Activated naive CD8-positive, alpha-beta T cell treated with anti-CD3 and anti-CD28 coated beads for 36 hours (primary cell): ENCODE measurements around the gene POMGNT2. TPM values are rescaled to one million over a fixed set of nuclear protein-coding genes. Genes with fewer than 3 reads are reported as not detected.
"Not testable (repeated sequence)": the region's sequence is repeated elsewhere in the genome, so short reads cannot be mapped to it uniquely, and the experiment has no call there.

Experiments used
- DNase-seq: peaks from one replicate; pipeline ENCODE4 v3.0.0; 2021
- H3K27ac Mint-ChIP-seq: one replicate; pipeline ENCODE4 v1.8.0; 2022; ENCODE audit warnings: mild to moderate bottlenecking, moderate library complexity, mixed read lengths
- H3K27me3 Mint-ChIP-seq: one replicate; pipeline ENCODE4 v1.8.0; 2022; ENCODE audit warnings: mild to moderate bottlenecking, mixed read lengths
- H3K36me3 Mint-ChIP-seq: one replicate; pipeline ENCODE4 v1.8.0; 2021; ENCODE audit warnings: mild to moderate bottlenecking, mixed read lengths
- H3K4me1 Mint-ChIP-seq: one replicate; pipeline ENCODE4 v1.8.0; 2021; ENCODE audit warnings: mixed read lengths
- H3K4me3 Mint-ChIP-seq: one replicate; pipeline ENCODE4 v1.8.0; 2022; ENCODE audit warnings: mild to moderate bottlenecking, moderate library complexity, mixed read lengths
- H3K9me3 Mint-ChIP-seq: one replicate; pipeline ENCODE4 v1.8.0; 2022; ENCODE audit warnings: mixed read lengths
- total RNA-seq, 2 experiments: library from RNA; stranded (reverse); gene quantifications; one replicate each; pipeline ENCODE4 v1.2.3, GENCODE V29; 2021

The POMGNT2 gene
- total RNA-seq, 2 experiments from 2014 or later: 12.1 to 13.3 TPM

DNA sequence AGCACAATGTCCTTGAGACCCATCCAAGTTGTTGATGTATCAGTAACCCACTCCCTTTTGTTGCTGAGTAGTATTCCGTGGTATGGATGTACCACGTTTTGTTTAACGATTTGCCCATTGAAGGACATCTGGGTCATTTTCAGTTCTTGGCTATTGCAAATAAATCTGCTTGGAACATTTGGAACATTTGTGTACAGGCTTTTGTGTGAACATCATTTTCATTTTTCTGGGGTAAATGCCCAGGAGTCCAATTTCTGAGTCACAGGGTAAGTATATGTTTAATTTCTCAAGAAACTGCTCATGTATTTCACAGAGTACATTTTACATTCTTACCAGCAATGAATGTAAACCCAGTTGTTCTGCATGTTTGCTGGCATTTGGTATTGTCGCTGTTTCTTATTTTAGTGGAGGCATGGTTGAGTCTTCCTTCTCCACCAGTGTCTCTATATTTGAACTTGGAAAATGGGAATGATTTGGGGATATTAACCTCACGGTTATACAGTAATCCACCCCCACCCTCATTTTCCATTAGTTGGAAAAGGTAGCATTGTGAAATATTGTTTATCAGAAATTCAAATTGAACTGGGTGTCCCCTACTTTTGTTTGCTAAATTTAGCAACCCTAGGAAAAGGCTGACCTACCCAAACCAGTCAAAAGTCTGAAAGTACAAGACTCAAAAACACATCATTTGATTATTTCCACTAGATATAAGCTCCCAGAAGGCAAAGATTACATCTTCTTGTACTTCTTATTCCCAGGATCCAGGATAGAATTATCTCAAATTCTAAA lies 30.8 kb downstream of the POMGNT2 start:
- Mint-ChIP-seq H3K27ac (no peak overlapping the region), H3K4me3 (no peak overlapping the region), H3K36me3 (peaks cover 20% of the 10 kb centered on the region), H3K27me3 (no peaks in the 10 kb centered on the region), H3K4me1 (no peaks in the 10 kb centered on the region), H3K9me3 (no peaks in the 10 kb centered on the region)
- no peak for DNase-seq

DNA sequence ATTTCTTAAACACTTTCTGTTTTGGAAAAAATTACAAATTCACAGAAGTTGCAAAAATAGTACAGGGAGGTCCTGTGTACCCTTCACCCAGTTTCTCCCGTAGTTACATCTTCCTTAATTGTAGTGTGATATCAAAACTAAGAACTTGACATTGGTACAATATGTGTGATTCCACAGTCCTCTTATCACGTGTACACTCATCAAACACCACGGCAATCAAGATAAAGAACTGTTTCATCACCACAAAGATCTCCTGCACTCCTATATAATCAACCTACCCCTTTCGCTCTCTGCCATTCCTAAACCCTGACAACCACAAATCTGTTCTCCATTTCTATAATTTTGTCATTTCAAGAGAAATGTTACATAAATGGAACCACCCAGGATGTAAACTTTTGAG lies 31.4 kb downstream of the POMGNT2 start:
- H3K27ac Mint-ChIP-seq: no peak overlapping the region

GRCh38 chr3:43073836-43074220 lies 32.1 kb downstream of the POMGNT2 start:
- Mint-ChIP-seq H3K4me1 (no peaks in the 10 kb centered on the region), H3K27me3 (no peaks in the 10 kb centered on the region), H3K4me3 (no peak overlapping the region), H3K27ac (no peak overlapping the region), H3K36me3 (peaks cover 14% of the 10 kb centered on the region), H3K9me3 (no peaks in the 10 kb centered on the region)
- no peak for DNase-seq

More for the DNA sequence above, 31.4 kb downstream of the POMGNT2 start:
- Mint-ChIP-seq H3K4me3 (no peak overlapping the region), H3K36me3 (peaks cover 16% of the 10 kb centered on the region), H3K4me1 (no peaks in the 10 kb centered on the region), H3K27me3 (no peaks in the 10 kb centered on the region), H3K9me3 (no peaks in the 10 kb centered on the region)
- no peak for DNase-seq

DNA sequence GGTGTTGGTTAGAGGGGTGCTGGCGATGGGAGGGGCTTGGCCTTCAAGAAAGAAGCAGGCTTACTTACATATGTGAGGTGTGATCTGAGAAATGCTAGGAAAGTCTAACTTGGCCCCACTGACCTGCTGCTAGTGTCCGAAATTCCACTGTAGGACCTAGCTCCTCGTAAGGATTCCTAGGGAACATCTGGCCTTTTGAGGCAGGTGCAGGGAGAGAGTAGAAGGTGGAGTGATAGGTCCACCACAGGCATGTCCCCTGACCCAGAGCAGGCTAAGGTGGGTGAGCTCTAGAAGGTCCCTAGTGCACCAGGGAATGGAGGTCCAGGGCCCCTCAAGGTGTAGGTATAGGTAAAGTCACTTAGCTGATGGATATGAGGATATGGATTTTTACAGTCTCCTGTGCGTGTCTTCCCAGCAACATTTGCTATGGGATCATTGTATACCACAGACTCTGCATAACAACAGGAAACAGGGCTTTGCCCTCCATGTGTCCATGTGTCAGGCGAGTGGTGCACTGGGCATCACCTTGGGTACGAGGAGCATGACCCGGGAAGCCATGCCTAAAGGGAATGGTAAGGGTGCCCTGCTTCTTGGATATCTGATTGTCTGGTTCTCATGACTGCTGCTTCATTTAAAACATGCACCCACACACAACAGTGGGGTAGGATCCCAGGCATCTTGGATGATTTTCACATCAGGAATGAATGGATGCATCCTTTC lies 32.6 kb downstream of the POMGNT2 start:
- DNase-seq: no peak
- Mint-ChIP-seq H3K36me3 (peaks cover 9% of the 10 kb centered on the region), H3K4me1 (no peaks in the 10 kb centered on the region), H3K27me3 (no peaks in the 10 kb centered on the region), H3K4me3 (no peak overlapping the region), H3K27ac (no peak overlapping the region), H3K9me3 (no peaks in the 10 kb centered on the region)

DNA sequence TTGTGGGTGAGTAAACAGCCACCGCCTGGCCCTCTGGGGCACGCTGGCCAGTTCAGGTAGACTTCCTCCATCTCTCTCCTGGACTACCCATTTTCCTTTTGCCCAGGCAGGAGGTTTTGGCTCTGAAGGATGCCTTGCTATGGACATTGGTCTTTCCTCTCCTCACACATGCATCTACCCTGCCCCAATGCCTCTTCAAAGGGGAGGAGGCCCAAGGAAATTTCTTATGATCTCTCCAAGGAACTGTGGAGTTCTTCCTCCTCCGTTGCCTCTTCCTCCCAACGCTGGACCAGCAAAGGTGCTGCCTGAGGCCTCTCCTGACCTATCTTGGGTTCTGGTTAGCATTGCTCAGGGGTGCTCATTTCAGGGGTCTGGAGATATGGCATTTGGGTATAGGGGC lies 33.5 kb downstream of the POMGNT2 start:
- no peak overlapping the region for H3K27ac Mint-ChIP-seq
- no peak for DNase-seq

DNA sequence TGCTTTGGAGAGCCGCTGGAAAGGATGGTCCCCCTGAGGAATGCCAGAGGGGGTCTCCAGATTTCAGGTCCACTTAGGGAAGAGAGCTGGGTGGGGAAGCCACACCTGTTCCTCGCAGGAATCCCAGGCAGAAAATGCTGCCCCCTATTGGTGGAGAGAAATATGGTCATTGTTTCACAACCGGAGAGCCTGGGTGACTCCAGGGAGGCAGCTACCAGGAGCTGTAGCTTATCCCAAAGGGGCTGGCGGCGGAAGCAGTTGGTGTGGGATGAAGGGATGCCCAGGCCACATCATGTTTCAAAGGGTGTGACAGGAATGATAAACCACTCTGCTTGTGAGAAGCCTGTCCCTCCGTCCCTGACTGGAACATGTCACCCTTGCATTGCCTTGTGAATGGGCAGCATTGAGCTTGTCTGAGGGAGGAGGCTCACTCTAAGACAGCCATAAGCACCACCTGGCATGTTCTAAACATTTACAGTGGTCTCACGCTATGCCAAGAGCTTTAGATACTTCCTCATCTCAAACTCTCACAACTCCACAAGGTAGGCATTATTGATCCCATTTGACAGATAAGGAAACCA lies 34.5 kb downstream of the POMGNT2 start:
- H3K27me3 Mint-ChIP-seq: no peaks in the 10 kb centered on the region
- no peaks in the 10 kb centered on the region for H3K36me3 Mint-ChIP-seq
- H3K4me3 Mint-ChIP-seq: no peak overlapping the region
- H3K27ac Mint-ChIP-seq: no peak overlapping the region
- H3K9me3 Mint-ChIP-seq: no peaks in the 10 kb centered on the region
- no peaks in the 10 kb centered on the region for H3K4me1 Mint-ChIP-seq
- no peak for DNase-seq

More for the DNA sequence above, 33.5 kb downstream of the POMGNT2 start:
- Mint-ChIP-seq H3K9me3 (no peaks in the 10 kb centered on the region), H3K4me1 (no peaks in the 10 kb centered on the region), H3K4me3 (no peak overlapping the region), H3K36me3 (no peaks in the 10 kb centered on the region), H3K27me3 (no peaks in the 10 kb centered on the region)

DNA sequence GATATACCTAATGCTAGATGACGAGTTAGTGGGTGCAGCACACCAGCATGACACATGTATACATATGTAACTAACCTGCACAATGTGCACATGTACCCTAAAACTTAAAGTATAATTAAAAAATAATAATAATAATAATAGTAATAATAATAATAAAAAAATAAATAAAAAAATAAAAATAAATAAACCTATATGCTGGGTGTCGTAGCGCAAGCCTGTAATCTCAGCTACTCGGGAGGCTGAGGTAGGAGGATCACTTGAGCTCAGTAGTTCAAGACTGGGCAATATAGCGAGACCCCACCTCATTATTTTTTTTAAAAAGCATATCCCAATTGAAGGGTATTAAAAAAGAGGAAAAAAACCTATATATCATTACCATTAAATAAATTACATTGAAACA lies 35.2 kb downstream of the POMGNT2 start:
- not testable (repeated sequence) for H3K36me3 Mint-ChIP-seq, H3K4me3 Mint-ChIP-seq

GRCh38 chr3:43063114-43063513 lies 42.8 kb downstream of the POMGNT2 start:
- no peaks in the 10 kb centered on the region for H3K36me3 Mint-ChIP-seq
- H3K27ac Mint-ChIP-seq: no peak overlapping the region
- H3K27me3 Mint-ChIP-seq: no peaks in the 10 kb centered on the region
- H3K4me1 Mint-ChIP-seq: peaks cover 25% of the 10 kb centered on the region
- no peak for DNase-seq
- H3K9me3 Mint-ChIP-seq: no peaks in the 10 kb centered on the region
- H3K4me3 Mint-ChIP-seq: no peak overlapping the region

More for the DNA sequence above, 35.2 kb downstream of the POMGNT2 start:
- H3K9me3 Mint-ChIP-seq, H3K4me1 Mint-ChIP-seq, H3K27me3 Mint-ChIP-seq, DNase-seq, H3K27ac Mint-ChIP-seq: not testable (repeated sequence)

DNA sequence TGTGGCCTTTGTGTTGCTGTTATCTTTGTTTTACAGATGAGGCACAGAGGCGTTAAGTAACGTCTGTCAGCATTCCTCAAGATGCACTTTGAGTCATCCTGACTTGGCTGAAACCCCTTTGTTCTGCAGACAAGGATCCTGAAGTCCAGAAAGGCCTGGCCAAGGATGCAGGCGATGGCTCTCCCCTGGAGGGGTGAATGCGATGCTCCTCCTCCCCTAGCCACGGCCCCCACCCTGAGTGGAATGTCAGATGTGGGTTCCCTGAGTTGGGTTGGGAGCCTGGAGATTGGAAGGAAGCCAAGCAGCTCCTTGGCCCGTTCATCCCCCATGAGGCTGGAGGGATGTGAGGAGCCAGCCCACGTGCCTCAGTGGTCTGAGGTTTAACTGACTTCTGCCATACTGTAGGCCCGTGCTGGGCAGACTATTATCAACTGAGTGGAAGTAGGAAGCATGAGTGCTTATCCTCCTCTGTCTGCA lies 43.3 kb downstream of the POMGNT2 start:
- no peaks in the 10 kb centered on the region for H3K9me3 Mint-ChIP-seq
- no peak overlapping the region for H3K4me3 Mint-ChIP-seq
- peaks cover 25% of the 10 kb centered on the region for H3K4me1 Mint-ChIP-seq
- H3K27ac Mint-ChIP-seq: no peak overlapping the region
- no peaks in the 10 kb centered on the region for H3K27me3 Mint-ChIP-seq
- H3K36me3 Mint-ChIP-seq: no peaks in the 10 kb centered on the region
- no peak for DNase-seq

DNA sequence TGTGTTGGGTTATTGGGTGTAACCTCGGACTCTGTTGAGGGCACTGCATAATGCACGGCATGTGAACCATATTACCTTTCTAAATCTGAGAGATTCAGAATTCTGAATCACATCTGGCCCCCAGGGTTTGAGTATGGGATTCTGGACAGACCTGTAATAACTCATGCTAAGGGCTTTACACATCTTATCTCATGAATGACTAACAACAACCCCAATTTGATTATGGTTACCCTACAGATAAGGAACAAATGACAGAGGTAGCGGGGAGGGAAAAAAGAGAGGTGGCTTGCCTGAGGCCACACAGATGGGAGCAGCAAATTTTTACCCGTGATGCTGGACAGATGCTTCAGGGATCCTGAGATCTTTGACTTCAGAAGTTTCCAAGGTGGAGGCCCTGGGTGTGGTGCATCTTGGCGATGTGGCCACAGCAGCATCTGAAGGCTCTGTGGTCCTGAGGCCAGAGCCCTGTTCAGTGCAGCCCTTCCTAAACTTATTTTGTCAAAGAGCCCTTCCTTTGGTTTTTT lies 43.8 kb downstream of the POMGNT2 start:
- H3K27ac Mint-ChIP-seq: no peak overlapping the region
- H3K27me3 Mint-ChIP-seq: no peaks in the 10 kb centered on the region
- H3K9me3 Mint-ChIP-seq: no peaks in the 10 kb centered on the region
- H3K36me3 Mint-ChIP-seq: no peaks in the 10 kb centered on the region
- H3K4me3 Mint-ChIP-seq: no peak overlapping the region
- H3K4me1 Mint-ChIP-seq: peaks cover 25% of the 10 kb centered on the region
- DNase-seq: no peak

DNA sequence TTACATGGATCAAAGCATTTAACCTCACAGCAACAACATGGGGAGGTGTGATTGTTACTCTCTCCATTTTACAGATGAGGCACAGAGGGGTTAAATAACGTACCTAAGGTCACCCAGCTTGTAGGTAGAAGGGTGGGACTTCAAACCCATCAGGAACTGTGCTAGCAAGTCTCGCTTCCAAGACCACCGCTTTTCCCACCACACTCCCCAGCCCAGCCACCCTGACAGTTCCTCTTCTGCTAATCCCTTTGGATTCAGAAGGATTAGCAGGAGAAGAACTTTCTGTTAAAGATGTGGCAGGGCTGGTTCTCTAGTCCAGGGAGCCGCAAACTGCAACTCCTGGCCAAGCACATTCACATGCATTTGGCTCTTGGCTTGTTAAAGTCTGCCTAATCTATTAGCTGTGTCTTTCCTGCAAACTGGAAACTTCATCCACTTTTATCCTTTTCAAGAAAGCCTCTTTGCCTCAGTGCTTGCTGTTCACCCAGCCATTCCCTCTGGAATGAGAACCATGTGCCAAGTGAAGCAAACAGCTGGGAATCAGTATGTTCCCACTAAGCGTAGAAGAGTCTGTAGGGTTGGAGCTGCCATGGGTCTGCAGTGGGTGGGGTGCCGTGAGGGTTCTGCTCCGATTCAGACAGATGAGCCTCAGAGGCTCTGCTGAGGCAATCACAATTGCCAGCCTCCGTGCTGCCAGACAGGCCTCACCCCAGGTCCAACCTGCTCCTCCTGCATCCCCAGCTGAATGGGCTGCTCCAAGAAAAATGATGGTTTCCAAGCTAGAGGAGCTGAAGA lies 44.6 kb downstream of the POMGNT2 start:
- DNase-seq: no peak
- no peaks in the 10 kb centered on the region for H3K36me3 Mint-ChIP-seq
- H3K9me3 Mint-ChIP-seq: no peaks in the 10 kb centered on the region
- H3K27me3 Mint-ChIP-seq: no peaks in the 10 kb centered on the region
- H3K4me3 Mint-ChIP-seq: no peak overlapping the region
- H3K27ac Mint-ChIP-seq: no peak overlapping the region
- peaks cover 25% of the 10 kb centered on the region for H3K4me1 Mint-ChIP-seq

DNA sequence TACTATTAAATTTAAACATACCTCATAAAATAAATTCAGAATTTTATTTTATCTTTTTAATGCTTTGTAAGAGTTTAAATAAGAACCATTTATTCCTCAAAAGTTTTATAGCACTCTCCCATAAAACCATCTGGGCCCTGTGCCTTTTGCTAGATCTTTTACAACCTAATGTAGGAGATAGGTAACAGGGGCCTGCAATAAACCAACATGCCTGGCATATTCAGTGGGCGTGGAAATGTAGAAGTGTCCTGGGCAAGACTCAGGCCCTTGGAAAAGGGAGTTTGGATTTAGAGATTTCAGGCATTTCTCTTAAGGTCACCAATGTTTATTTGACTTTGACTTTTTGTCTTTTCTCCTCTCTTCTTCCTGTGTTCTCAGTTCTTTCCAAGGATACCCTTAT lies 46.4 kb downstream of the POMGNT2 start:
- Mint-ChIP-seq H3K36me3 (no peaks in the 10 kb centered on the region), H3K4me3 (no peak overlapping the region), H3K27me3 (no peaks in the 10 kb centered on the region), H3K27ac (no peak overlapping the region), H3K4me1 (peaks cover 25% of the 10 kb centered on the region), H3K9me3 (no peaks in the 10 kb centered on the region)
- DNase-seq: no peak

DNA sequence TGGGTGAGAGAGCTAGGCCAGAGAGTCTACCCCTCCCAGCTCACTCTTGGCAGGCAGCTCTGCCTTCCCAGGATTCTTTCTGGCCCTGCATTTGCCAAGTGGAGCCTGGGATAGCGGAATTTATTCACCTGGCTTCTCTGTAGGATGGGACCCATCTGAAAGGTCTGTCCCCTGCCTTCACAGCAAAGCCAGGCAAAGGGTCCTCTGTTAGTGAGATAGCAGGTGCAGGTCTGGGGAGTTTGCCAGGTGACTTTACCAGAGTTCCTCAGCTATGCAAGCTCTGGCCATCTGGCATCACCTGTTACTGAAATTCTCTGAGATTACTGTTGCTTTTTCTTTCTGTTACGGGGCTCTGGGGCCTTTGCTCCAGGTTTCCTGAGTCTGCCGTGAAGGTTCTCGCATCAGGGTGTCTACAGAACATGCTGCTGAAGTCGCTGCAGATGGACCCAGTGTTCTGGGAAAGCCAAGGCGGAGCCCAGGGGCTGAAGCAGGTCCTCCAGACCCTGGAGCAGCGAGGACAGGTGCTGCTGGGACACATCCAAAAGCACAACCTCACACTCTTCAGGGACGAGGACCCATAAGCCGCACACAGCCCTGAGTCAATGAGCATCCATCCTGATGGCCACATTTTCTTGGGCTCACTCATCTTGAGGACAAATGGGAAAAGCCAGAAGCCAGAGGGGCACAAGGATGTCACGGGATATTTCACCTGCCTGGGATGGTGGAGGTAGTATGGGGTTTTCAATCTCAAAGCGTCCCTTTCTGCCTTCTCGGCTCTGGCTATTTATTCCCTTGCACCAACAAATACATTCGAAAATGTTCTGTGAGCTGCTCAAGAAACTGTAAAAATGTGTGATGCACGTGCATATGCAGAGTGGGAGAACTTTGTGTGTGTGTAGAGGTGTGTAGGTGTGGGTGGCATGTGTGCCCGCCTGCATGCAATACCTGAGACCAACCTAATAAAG lies 49.8 kb downstream of the POMGNT2 start:
- Mint-ChIP-seq H3K27me3 (no peaks in the 10 kb centered on the region), H3K36me3 (no peaks in the 10 kb centered on the region), H3K9me3 (peaks cover 12% of the 10 kb centered on the region), H3K27ac (no peak overlapping the region), H3K4me1 (peaks cover 14% of the 10 kb centered on the region), H3K4me3 (no peak overlapping the region)
- DNase-seq: no peak

GRCh38 chr3:43055393-43055792 lies 50.5 kb downstream of the POMGNT2 start:
- H3K4me3 Mint-ChIP-seq: no peak overlapping the region
- DNase-seq: no peak
- H3K27me3 Mint-ChIP-seq: no peaks in the 10 kb centered on the region
- peaks cover 3% of the 10 kb centered on the region for H3K36me3 Mint-ChIP-seq
- H3K4me1 Mint-ChIP-seq: peaks cover 8% of the 10 kb centered on the region
- no peak overlapping the region for H3K27ac Mint-ChIP-seq
- H3K9me3 Mint-ChIP-seq: peaks cover 16% of the 10 kb centered on the region
